HG03565 (cell line): ENCODE results near the gene FCHSD2.
"Not testable (repeated sequence)": the region's sequence is repeated elsewhere in the genome, so short reads cannot be mapped to it uniquely, and the experiment has no call there.

Source experiments
- ATAC-seq: cut with Tn5 transposase; IDR thresholded peaks from one replicate; pipeline ENCODE4 v1.9.1; 2021; ENCODE audit warnings: mild to moderate bottlenecking, moderate library complexity; ENCODE audit not compliant: unreplicated experiment

Gene FCHSD2

GRCh38 chr11:72848846-72849466 lies 293.2 kb downstream of the FCHSD2 start:
- no peak for ATAC-seq

GRCh38 chr11:72844356-72844755 lies 297.8 kb downstream of the FCHSD2 start:
- no peak for ATAC-seq

- no peak for ATAC-seq
Measured at GRCh38 chr11:72842653-72843330, 299.3 kb downstream of the FCHSD2 start.

GRCh38 chr11:72842126-72842525 lies 300.0 kb downstream of the FCHSD2 start:
- no peak for ATAC-seq

- ATAC-seq: no peak
Measured at GRCh38 chr11:72841397-72841796, 300.7 kb downstream of the FCHSD2 start.

- no peak for ATAC-seq
Measured at GRCh38 chr11:72840780-72841179, 301.3 kb downstream of the FCHSD2 start.

- ATAC-seq: no peak
Measured at GRCh38 chr11:72838691-72839305, 303.3 kb downstream of the FCHSD2 start.

- ATAC-seq: no peak
Measured at GRCh38 chr11:72836111-72836510, 306.0 kb downstream of the FCHSD2 start.

- ATAC-seq: no peak
Measured at GRCh38 chr11:72834905-72835304, 307.2 kb downstream of the FCHSD2 start.

GRCh38 chr11:72833811-72834493 lies 308.2 kb downstream of the FCHSD2 start:
- no peak for ATAC-seq

GRCh38 chr11:72833083-72833733 lies 308.9 kb downstream of the FCHSD2 start:
- ATAC-seq: no peak

GRCh38 chr11:72832301-72833082 lies 309.6 kb downstream of the FCHSD2 start:
- ATAC-seq: no peak

GRCh38 chr11:72831521-72832300 lies 310.4 kb downstream of the FCHSD2 start:
- no peak for ATAC-seq

- no peak for ATAC-seq
Measured at GRCh38 chr11:72829884-72830533, 312.1 kb downstream of the FCHSD2 start.

GRCh38 chr11:72829178-72829577 lies 312.9 kb downstream of the FCHSD2 start:
- no peak for ATAC-seq

- no peak for ATAC-seq
Measured at GRCh38 chr11:72828692-72829101, 313.4 kb downstream of the FCHSD2 start.

GRCh38 chr11:72828081-72828567 lies 314.0 kb downstream of the FCHSD2 start:
- ATAC-seq: no peak

GRCh38 chr11:72827656-72828055 lies 314.5 kb downstream of the FCHSD2 start:
- ATAC-seq: not testable (repeated sequence)

GRCh38 chr11:72826942-72827480 lies 315.1 kb downstream of the FCHSD2 start:
- no peak for ATAC-seq
